HG03432 (cell line): ENCODE measurements around the gene CROT.
A peak's percentile ranks its signal among the peaks of the same experiment; 100 is the strongest.

ENCODE experiments used
- ATAC-seq: cut with Tn5 transposase; IDR thresholded peaks from one replicate; pipeline ENCODE4 v1.9.1; 2021; ENCODE audit warnings: mild to moderate bottlenecking, moderate library complexity; ENCODE audit not compliant: unreplicated experiment

The CROT gene

DNA sequence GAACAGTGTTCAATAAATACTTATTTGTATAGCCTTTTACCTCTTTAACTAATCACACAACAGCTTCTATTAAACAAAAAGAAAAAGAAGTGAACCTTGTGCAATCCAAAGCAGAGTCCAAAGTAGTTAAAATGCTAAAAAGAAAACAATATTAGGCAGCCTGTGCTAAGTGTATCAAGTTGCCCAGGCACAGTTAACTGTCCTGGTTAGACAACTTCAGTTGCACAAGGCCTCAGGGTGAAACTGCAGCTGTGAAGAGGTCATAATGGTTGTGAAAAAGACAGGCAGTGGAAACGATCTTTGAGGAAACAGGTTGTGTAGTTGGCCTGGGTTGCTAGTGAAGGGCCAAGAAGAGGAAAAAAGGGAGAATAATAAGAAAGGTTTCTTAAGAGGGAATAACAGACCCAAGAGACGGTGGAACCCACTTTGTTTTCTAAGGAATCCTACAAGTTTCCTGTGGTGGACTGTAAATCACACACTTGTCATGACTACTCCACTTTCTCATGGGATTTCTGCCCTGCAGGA is 6.0 kb upstream of the CROT start:
- ATAC-seq = no peak

DNA sequence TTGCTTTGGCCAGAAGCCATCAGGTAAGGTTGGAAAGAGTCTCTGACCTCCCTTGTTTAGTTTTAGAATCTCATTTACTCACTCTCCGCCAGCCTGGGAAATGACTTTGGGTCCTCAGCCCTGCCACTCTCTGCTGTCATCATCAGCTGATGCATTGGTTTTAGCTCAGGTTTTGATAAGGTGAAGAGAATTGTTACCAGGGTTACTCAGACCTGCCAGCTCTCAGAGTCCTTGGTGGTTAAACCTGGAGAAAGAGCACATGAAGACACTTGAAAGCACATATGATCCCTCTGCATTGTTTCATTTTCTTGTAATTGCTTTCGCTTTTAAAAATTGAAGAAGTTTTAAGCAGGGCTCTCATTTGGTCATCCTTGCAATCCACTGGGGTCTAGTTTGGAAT is 4.0 kb upstream of the CROT start:
- ATAC-seq = no peak

DNA sequence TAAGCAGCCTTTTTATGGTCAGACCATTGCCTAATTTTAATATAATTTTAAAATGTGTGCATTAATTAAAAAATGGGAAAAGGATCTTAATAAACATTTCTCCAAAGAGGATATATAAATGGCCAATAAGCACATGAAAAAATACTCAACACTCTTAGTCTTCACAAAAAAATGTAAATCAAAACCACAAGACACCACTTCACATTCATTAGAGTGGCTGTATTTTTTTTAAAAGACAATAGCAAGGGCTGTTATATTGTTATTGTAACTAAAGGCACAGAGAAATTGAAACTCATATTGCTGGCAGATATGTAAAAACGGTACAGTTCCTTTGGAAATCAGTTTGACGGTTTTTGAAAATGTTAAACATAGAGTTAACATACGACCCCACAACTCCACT is 3.2 kb upstream of the CROT start:
- no peak for ATAC-seq

DNA sequence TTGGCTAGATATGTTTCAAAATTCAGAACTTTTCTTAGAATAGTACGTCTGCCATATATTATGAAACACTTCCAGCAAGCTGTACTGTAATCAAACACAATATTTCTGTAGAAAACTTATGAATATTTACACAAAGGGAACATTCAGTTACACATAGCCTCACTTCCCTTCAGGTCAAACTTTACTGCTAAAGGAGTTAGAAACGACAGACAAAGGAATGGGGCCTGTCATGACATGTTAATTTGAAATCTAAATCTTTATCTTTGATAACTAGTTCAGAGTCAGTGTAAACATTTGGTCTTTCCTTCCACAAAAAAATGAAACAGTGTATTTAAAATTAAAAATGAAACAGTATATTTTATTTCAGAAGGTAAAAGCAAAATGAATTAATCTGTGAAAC is 1.0 kb upstream of the CROT start:
- ATAC-seq = no peak

DNA sequence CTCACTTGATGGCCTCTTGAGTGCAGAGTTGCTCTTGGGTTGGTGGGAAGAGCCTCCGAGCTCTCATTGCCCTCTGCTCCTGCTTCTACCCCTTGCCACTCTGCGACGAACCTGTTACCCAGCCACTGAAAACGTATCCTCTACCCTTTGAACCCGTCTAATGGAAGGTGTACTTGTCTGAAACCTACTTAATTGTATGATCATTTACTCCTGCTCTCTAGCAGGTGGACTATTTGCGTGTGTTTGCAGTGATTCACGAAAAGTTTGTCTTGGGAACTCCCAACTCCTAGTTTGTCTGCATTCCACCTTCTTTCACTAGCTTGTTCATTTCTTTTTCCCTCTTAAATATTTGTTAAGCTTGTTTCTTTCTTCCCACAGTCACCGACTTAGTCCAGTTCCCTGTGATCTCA is 503 bp downstream of the CROT start:
- ATAC-seq = peak; percentile 5

DNA sequence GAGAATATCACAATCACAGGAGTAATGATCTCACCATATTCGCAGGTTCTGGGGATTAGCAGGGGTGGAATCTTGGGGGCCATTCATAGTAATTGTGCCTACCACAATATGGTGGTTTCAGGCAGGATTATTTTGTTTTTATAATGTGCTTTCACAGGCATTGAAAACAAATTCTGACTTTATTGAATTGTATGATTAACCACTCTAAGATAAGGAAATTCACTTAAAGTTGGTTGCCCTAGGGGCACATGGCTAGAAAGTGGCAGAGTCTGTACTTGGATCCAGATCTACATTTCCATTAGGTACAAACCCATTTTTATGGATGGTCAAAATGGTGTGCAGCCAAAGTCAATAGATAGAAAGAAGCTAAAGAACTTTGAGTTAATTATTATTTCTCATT is 1.7 kb downstream of the CROT start:
- ATAC-seq = no peak

DNA sequence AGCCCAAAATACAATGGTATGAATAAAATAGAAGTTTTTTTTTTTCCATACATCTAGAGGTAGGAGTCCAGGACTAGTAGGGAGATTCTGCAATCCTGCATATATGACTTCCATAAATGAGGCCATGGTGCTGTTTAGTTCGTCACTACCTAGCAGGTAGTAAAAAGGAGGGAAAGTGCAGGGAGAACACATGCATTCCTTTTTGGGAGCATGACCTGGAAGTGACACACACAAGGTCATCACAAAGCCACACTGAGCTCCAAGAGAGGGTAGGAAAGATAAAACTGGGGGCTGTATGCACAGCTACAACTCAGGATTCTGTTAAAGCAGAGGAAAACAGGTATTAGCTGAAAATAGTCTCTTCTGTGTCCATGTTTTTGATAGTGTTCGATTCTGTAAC is 2.2 kb downstream of the CROT start:
- ATAC-seq = no peak

DNA sequence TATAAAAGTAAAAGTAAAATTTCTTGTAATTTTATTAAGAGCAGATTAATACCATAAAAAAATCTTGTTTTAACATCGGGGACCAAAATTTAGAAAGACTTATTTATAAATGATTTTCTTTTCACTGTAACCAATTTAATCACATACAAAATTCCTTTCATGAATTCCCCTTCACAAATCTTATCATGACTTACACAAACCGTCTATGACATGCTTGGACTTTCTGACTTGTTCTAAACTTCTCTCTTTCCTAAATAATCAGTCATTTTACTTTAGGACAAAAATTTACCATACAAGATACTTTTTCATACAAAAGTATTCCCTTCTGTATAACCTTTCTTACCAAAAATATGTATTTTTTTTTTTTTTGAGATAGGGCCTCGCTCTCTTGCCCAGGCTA is 9.3 kb downstream of the CROT start:
- no peak for ATAC-seq

DNA sequence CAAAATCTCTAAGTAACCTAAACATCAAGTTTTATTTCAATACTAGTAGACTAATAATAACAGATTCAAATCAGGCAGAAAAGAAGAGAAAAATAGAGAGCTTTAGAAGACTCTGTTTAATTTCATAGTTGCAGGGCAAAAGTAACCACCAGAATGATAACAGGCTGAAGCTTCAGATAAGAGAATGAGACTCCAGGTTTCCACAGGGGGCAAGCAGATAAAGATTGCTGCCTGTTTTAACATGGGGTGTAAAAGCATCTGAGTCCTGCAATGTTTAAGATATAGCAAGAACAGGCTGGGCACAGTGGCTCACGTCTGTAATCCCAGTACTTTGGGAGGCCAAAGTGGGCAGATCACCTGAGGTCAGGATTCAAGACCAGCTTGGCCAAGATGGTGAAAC is 11.0 kb downstream of the CROT start:
- no peak for ATAC-seq

DNA sequence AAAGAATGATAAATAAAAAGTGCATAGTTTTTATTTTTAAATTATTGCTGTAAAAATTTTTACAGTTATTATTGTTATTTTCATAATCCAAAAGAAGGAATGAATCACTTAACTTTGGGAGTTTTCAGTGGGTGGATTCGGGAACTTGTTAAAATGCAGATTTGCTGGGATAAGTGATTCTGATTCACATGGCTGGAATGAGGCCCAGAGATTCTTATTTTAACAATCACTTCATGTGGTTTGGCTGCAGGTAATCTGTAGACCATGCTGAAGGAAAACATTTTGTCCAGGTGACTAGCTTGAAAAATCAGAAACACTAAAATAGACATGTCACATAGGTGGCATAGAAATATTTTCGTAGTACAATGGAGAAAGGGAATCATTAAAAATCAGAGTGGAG is 13.9 kb downstream of the CROT start:
- ATAC-seq = no peak

DNA sequence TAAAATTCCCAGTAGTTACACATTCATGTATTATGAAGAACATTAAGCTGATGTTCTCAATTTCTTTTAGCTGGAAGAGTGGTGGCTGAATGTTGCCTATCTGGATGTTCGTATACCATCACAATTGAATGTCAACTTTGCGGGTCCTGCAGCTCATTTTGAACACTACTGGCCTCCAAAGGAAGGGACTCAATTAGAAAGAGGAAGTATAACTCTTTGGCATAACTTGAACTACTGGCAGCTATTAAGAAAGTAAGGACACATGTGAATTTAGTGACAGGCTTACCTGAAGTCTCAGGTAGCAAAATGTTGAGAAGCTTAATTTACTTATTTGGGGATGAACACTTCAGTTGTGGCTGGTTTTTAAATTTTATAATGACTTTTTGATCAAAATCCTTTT is 15.9 kb downstream of the CROT start:
- ATAC-seq = no peak

DNA sequence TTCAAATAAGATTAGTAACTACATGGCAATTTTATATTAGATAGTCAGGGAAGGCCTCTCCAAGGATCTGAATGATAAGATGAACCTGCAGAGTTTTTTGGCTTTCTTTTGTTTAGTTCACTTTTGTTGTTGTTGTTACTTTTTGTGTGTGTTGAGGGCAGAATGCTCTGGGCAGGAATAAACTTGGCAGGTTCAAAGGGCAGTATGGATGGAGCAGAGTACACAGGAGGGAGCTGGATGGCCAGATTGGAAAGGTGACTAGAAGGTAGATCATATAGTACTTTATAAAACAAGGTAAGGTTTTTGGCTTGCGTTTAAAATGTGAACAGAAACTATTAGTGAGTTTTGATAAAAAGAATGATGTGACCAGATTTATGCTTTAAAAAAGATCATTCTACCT is 17.9 kb downstream of the CROT start:
- no peak for ATAC-seq

DNA sequence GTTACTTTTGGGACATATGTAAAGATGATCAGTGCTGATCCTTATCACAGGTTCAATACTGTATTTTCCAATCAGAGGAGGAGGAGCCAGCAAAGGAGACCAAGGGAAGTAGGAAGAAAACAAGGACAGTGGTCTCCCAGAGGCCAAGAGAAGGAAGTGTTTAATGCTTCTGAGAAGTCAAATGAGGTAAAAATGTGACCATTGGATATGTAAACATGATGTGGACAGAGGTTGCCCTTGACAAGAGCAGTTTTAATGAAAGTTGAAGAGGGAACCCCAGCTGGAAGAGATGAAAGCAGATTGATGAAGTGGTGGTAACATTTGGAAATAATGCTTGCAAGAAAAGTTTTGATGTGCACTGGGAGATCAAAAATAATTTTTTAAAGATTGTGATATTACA is 18.8 kb downstream of the CROT start:
- no peak for ATAC-seq

DNA sequence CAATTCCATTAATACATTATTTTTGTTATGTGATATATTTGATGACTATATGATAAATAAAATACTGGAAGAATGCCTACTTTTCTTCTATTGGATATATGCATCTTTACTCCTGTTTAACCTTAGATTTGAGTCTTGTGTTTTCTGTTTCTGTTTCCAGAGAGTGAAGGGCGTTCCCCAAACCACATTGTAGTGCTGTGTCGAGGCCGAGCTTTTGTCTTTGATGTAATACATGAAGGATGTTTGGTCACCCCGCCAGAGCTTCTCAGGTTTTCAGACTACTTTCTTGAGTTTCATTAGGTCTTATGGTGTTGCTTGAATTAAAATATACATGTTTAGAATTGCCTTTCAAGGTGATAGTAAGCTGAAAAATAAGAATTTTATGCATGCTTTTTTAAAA is 23.8 kb downstream of the CROT start:
- no peak for ATAC-seq

DNA sequence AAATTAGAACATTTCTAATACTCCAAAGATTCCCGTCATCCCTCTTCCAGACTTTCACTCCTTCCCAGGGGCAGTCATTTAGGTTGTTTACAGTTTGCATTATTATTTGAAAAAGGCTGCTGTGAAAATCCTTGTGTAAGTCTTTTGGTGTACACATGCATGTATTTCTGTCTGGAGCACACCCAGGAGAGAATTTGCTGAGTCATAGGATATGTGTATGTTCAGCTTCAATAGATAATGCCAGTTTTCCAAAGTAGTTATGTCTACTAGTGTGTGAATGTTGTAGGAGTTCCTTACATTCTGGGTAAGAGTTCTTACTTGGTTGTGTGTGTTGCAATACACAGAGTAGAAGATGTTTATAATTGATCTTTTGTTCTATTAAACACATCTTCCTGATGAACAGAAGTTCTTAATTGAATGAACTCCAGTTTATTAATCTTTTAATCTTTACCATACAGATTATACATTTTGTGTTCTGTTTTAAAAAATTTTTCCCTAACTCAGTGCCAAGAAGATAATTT is 25.3 kb downstream of the CROT start:
- no peak for ATAC-seq

DNA sequence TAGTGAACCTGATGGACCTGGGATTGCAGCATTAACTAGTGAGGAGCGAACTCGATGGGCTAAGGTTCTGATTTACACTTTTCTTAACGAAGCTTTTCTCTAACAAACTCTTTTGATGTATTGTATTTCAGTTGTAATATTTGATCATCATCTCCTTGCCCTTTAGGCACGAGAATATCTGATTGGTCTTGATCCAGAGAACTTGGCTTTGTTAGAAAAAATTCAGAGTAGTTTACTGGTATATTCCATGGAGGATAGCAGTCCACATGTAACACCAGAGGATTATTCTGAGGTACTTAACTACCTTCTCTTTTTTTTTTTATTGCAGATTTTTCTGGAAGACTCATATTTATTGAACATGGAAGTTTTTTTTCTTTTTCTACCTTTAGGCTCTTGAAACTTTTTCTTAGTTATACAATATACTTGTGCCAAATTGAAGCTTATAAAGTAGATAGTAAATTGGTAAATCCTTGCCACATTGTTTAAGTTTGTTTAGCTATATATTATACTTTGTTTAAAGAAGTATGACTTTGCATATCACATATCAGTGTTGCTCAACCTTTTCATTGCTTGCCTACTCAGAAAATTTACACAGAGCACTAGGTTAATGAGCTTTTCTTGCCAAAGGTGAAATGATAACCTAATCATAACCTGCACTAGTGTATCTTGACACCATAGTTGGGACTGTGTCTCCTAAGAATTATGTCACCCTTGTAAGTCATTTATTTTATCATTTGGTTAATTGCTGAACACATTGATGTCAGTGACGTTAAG is 30.4 kb downstream of the CROT start:
- no peak for ATAC-seq

DNA sequence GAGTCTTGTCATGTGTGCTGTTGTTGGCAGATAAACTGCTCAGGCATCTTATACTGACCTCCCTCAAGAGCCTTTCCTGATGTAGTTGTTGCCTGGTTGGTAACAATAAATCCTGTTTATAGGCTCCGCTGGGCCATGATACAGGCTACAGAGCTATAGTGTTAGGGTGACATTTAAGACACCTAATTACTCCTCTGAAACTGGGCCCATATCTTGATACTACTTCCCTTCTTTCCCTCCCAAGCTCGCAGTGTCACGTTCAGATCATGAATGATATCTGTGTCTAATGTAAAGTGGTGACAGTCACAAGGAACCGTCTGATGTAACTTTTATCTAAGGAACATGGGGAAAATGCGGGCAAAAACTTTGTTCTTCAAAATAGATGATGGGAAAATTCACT is 35.4 kb downstream of the CROT start:
- ATAC-seq = no peak

DNA sequence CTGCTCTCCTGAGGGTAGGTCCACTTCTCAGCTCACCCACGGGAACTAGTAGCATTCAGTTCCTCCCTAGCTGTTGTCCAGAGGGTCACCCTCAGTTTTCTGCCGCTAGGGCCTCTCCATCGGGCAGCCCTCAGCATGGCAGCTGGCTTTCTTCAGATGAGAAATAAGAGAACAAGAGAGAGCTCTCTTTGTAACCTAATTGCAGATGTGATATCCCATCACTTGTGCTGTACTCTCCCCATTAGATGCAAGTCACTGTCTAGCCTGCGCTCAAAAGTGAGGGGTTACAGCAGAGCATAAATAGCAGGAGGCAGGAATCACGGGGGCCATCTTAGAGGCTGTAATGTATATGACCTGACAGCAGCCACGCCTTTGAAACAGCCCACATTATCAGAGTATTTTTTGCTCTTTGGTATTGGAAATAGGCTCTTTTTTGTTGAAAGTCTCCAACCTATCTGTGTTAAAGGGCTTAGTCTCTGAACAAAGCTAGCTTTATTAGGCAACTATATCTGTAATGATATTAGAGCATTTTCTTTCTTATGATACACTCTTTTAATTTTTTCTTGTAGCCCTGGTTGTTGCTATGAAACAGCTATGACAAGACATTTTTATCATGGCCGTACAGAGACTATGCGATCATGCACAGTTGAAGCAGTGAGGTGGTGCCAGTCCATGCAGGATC is 45.7 kb downstream of the CROT start:
- no peak for ATAC-seq

DNA sequence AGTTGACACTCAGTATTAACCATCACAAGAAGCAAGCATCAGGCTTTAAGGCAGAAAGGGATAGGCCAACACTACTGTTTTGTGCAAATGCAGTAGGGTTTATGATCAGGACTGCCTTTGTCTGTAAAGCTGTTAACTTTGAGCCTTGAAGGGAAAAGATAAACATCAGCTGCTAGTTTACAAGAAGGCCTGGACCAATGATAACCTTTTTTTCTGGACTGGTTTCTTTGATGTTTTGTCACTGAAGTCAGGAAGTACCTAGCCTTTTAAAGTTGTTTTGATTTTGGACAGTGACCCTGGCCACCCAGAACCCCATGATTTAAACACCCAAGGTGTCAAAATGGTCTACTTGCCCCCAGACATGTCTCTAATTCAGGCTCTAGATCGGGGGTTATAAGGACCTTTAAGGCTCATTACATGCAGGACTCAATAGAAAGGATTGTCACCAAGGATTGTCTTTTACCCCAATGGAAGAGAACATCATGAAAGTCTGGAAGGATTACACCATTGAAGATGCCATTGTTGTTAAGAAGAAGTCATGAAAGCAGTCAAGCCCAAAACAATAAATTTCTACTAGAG is 50.1 kb downstream of the CROT start:
- no peak for ATAC-seq

DNA sequence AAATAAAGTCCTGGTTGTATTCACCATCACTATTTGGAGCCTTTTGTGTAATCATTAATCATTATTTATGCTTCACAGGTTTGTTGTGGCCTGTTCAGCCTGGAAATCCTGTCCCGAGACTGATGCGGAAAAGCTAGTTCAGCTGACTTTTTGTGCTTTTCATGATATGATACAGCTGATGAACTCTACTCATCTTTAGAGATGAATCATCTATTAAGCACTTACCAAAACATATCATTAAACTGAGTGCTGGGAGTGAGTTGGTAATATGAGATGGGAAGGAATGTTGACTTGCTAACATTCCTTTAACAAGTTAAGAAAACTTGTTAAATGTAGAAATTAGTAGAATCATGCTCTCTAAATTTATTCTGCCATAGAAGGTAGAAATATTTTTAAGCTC is 53.0 kb downstream of the CROT start:
- ATAC-seq = no peak

DNA sequence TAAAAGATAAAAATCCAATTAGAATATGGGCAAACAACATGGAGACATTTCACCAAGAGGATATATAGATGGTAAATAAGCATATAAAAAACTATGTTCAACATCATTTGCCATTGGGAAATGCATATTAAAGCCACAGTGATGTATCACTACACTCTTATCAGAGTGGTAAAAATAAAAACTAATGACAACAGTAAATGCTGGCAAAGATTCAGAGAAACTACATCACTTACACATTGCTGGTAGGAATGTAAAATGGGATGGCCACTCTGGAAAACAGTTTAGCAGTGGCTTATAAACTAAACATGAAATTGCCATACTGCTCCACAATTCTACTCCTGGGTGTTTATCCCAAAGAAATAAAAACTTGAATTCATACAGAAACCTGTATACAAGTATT is 59.2 kb downstream of the CROT start:
- ATAC-seq = no peak

DNA sequence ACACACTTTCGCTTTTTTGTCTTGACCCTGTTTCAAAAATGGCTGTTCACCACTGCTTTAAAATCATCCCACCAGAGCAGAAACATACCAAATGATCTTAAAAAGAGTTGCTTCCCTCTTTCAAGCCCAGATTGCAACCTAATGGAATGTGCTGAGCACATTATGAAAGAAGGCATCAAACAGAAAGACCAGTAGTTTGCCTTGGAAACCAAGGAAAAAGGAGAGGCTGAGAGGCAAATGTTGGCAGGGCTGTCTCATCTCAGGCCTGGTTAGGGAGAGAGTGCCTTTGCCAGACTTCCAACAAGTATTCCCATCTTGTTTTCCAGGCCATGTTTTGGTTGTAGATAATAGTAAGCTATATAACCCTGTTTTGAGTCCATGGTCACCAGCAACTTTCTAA is 65.7 kb downstream of the CROT start:
- ATAC-seq = no peak
